Parathyroid adenoma (tissue), 2 donors: ENCODE data around the gene ENOX1.

Experiments
- H2AFZ ChIP-seq: fragments of 300-600 bp; sonication (generic); one replicate; pipeline ENCODE4 v1.7.0; 2017; ENCODE audit warnings: antibody characterized with exemption, mild to moderate bottlenecking
- H3K27ac ChIP-seq: fragments of 300-600 bp; sonication (generic); one replicate; pipeline ENCODE4 v1.7.0; 2017
- H3K27me3 ChIP-seq: fragments of 300-600 bp; sonication (generic); one replicate; pipeline ENCODE4 v1.7.0; 2017; ENCODE audit warnings: low read length; ENCODE audit not compliant: control insufficient read depth, insufficient read depth
- H3K36me3 ChIP-seq: fragments of 300-600 bp; sonication (generic); one replicate; pipeline ENCODE4 v1.7.0; 2017; ENCODE audit warnings: low read length; ENCODE audit not compliant: control insufficient read depth, insufficient read depth
- H3K4me1 ChIP-seq: fragments of 300-600 bp; sonication (generic); one replicate; pipeline ENCODE4 v1.7.0; 2017; ENCODE audit warnings: control low read depth
- H3K4me2 ChIP-seq: fragments of 300-600 bp; sonication (generic); one replicate; pipeline ENCODE4 v1.7.0; 2017; ENCODE audit warnings: low read length
- H3K4me3 ChIP-seq: fragments of 300-600 bp; sonication (generic); one replicate; pipeline ENCODE4 v1.7.0; 2017; ENCODE audit warnings: low read depth, low read length
- H3K79me2 ChIP-seq: fragments of 300-600 bp; sonication (generic); one replicate; pipeline ENCODE4 v1.7.0; 2017; ENCODE audit warnings: control low read depth
- H3K9ac ChIP-seq: fragments of 300-600 bp; sonication (generic); one replicate; pipeline ENCODE4 v1.7.0; 2017; ENCODE audit warnings: mild to moderate bottlenecking
- H3K9me3 ChIP-seq: fragments of 300-600 bp; sonication (generic); one replicate; pipeline ENCODE4 v1.7.0; 2017; ENCODE audit warnings: low read length; ENCODE audit not compliant: control insufficient read depth
- TF ChIP-seq, protein P1 (sequence below): fragments of 300-600 bp; sonication (generic); IDR thresholded peaks from one replicate; pipeline ENCODE4 v1.7.0; 2017; ENCODE audit warnings: antibody characterized with exemption, mild to moderate bottlenecking
- donor health status: primary hyperparathyroidism.

Gene ENOX1

DNA sequence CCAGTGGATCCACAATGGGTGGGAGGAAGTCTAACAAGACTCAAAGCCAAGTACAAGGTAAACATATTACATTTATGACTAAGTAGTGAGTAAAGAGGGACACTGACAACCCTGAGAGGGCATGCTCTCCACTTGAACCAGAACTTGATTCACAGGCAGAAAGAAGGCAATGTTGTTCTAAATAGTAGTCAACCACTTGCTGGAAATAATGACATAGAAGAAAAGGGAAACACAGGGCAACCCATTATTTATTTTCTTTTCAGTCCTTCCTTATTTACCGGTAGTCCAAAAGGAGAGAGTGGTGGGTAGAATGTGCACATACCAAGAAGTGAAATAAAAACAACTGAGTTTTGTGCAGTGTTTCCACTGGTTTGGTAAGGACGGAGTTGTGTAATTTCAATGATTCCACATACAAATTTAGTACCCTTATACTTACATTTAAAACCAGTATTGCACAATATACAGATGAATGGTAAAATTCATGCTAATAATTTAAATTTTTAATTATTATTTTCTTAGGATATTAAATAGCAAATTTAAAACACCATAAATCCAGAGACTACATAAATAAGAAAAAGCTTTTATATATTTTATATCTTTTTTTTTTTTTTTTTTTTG lies 65.9 kb downstream of the ENOX1 start:
- TF ChIP-seq, protein P1, sequence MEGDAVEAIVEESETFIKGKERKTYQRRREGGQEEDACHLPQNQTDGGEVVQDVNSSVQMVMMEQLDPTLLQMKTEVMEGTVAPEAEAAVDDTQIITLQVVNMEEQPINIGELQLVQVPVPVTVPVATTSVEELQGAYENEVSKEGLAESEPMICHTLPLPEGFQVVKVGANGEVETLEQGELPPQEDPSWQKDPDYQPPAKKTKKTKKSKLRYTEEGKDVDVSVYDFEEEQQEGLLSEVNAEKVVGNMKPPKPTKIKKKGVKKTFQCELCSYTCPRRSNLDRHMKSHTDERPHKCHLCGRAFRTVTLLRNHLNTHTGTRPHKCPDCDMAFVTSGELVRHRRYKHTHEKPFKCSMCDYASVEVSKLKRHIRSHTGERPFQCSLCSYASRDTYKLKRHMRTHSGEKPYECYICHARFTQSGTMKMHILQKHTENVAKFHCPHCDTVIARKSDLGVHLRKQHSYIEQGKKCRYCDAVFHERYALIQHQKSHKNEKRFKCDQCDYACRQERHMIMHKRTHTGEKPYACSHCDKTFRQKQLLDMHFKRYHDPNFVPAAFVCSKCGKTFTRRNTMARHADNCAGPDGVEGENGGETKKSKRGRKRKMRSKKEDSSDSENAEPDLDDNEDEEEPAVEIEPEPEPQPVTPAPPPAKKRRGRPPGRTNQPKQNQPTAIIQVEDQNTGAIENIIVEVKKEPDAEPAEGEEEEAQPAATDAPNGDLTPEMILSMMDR, result no peak
- no peaks in the 10 kb centered on the region for H3K4me1 ChIP-seq
- H3K9me3 ChIP-seq, result no peaks in the 10 kb centered on the region
- no peaks in the 10 kb centered on the region for H3K27me3 ChIP-seq
- H2AFZ ChIP-seq, result no peak overlapping the region
- no peaks in the 10 kb centered on the region for H3K36me3 ChIP-seq
- no peaks in the 10 kb centered on the region for H3K79me2 ChIP-seq
- H3K4me2 ChIP-seq, result no peak overlapping the region
- H3K4me3 ChIP-seq, result no peak overlapping the region
- no peak overlapping the region for H3K27ac ChIP-seq
- H3K9ac ChIP-seq, result no peak overlapping the region

DNA sequence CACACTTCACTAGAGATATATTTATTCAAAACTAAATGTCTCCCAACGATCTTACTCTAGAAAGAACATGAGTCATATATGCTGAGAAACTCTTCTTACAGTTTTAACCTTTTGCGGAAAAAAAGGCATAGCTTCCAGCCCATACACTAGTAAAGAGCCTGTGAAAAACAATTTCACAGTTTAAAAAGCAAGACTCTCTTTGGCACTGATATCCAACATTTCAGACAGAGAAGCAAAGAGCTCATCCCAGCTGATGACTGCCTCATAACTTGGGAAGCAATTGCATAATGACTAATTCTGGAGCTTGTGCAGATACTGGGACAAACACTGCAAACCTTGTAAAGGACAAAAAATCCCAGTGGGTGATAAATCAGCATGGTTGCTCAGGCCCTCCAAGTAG lies 88.0 kb downstream of the ENOX1 start:
- Histone ChIP-seq H3K79me2 (no peaks in the 10 kb centered on the region), H3K4me1 (no peaks in the 10 kb centered on the region), H3K4me3 (no peak overlapping the region), H2AFZ (no peak overlapping the region), H3K9ac (no peak overlapping the region), H3K27me3 (no peaks in the 10 kb centered on the region), H3K9me3 (no peaks in the 10 kb centered on the region), H3K36me3 (no peaks in the 10 kb centered on the region), H3K4me2 (no peak overlapping the region), H3K27ac (no peak overlapping the region)
- TF ChIP-seq, protein P1, result no peak

DNA sequence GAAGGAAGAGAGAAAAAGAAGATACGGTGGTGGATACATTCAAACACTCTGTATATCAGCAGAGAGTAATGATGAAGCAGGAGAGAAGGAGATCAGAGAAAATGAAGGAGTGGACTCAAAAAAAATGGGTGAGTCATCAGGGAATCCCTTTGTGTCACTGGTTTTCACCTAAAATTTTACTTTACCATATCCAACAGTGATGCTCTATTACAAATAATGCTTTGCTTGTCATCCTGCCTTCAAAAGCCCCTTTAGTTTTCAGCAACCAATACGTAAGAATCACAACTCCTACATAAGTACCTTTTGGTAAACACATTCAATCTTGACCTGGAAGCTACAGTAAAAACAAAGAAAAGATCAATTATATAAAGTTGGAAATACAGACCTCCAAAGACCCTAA lies 88.8 kb downstream of the ENOX1 start:
- Histone ChIP-seq H3K36me3 (no peaks in the 10 kb centered on the region), H3K9me3 (no peaks in the 10 kb centered on the region), H3K4me2 (no peak overlapping the region)

DNA sequence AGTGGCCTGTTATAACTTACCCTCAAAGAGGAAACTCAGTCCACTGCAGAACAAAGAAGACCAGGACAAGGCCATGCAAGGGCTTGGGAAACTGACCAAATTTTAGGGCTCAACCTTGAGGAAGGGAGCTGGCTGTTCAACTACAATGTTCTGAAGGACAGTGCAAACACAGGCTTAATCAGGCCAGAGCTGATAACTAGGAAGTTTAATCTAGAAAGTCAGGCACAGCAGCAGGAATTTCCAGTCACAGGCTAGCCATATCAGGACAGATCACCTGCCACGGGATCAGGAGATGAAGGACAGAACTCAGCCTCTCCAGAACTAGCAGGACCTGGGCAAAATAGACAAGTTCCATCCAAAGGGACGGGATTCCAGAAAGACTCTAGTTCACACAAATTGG lies 89.4 kb downstream of the ENOX1 start:
- H3K4me3 ChIP-seq, result no peak overlapping the region
- TF ChIP-seq, protein P1, result no peak
- no peaks in the 10 kb centered on the region for H3K9me3 ChIP-seq
- no peaks in the 10 kb centered on the region for H3K79me2 ChIP-seq
- no peaks in the 10 kb centered on the region for H3K36me3 ChIP-seq
- no peak overlapping the region for H3K27ac ChIP-seq
- H3K27me3 ChIP-seq, result no peaks in the 10 kb centered on the region
- H2AFZ ChIP-seq, result no peak overlapping the region
- no peak overlapping the region for H3K4me2 ChIP-seq
- no peak overlapping the region for H3K9ac ChIP-seq
- H3K4me1 ChIP-seq, result no peaks in the 10 kb centered on the region

More for the DNA sequence above, 88.8 kb downstream of the ENOX1 start:
- no peaks in the 10 kb centered on the region for H3K79me2 ChIP-seq
- H3K27ac ChIP-seq, result no peak overlapping the region
- H3K4me3 ChIP-seq, result no peak overlapping the region
- H2AFZ ChIP-seq, result no peak overlapping the region
- no peaks in the 10 kb centered on the region for H3K4me1 ChIP-seq
- no peak overlapping the region for H3K9ac ChIP-seq
- TF ChIP-seq, protein P1, result no peak
- no peaks in the 10 kb centered on the region for H3K27me3 ChIP-seq

DNA sequence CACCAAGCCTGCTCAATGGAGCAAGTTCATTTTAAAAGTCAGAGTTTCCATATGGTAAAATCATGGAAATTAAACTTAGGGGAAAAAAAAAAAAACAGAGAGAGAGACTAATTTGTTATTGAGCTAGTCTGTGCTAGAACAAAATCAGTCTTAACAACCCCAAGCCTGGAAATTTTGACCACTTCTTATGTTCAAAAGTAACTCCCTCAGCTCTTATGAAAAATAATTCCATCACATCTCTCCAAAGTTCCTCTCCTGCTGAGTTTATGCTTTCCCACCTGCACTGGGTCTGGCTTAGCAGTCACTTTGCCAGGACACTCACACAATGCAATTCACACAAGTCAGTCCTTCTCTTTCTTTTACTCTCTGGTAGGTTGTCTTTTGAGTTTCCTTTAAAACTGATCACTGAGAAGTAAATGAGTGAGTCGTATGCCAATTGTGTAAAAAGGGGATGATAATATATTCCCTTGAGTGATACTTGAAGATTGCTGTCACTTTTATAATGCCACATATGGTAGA lies 92.6 kb downstream of the ENOX1 start:
- Histone ChIP-seq H3K36me3 (no peaks in the 10 kb centered on the region), H3K9me3 (no peaks in the 10 kb centered on the region), H3K9ac (no peak overlapping the region), H3K27me3 (no peaks in the 10 kb centered on the region), H3K4me3 (no peak overlapping the region), H3K27ac (no peak overlapping the region), H3K4me1 (no peaks in the 10 kb centered on the region), H3K4me2 (no peak overlapping the region), H3K79me2 (no peaks in the 10 kb centered on the region), H2AFZ (no peak overlapping the region)
- TF ChIP-seq, protein P1, result no peak
